Measurements from ENCODE around the gene FBXL12.
"Not testable (repeated sequence)": the region's sequence is repeated elsewhere in the genome, so short reads cannot be mapped to it uniquely, and the experiment has no call there.

The FBXL12 gene

GRCh38 chr19:9792206-9793070 is 26.4 kb downstream of the FBXL12 start:
- peak; percentile 73 to 90 for DNase-seq (ENCODE audit: low read depth in 2 of 2)

DNA sequence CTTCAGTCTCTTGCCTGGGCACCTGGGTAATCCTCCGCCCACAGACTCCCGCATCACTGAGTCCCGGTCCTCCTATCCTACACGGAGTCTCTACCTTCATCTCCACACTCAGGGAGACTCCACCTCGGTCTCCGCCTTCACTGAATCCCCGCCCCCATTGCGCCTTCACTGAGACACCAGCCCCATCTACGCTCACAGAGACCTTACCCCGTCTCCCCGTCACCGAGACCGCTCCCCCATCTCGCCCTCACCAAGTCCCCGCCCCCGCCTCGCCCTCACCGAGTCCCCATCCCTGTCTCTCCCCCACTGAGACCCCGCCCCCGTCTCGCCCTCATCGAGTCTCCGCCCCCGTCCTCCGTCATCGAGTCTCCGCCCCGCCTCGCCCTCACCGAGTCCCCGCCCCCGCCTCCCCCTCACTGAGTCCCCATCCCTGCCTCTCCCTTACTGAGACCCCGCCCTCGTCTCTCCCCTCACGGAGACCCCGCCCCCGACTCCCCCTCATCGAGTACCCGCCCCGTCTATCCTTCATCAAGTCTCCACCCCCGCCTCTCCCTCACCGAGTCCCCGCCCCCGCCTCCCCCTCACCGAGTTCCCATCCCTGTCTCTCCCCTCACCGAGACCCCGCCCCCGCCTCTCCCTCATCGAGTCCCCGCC is 27.2 kb downstream of the FBXL12 start:
- DNase-seq (ENCODE audit: low read depth in 2 of 2): peak; percentile 80 to 90

- not testable (repeated sequence) for DNase-seq (ENCODE audit: low read depth in 2 of 2)
These were observed 27.9 kb downstream of the FBXL12 start for GRCh38 chr19:9791073-9791367.

- DNase-seq (ENCODE audit: low read depth in 2 of 2): not testable (repeated sequence)
These were observed 29.3 kb downstream of the FBXL12 start for GRCh38 chr19:9789579-9789978.

DNA sequence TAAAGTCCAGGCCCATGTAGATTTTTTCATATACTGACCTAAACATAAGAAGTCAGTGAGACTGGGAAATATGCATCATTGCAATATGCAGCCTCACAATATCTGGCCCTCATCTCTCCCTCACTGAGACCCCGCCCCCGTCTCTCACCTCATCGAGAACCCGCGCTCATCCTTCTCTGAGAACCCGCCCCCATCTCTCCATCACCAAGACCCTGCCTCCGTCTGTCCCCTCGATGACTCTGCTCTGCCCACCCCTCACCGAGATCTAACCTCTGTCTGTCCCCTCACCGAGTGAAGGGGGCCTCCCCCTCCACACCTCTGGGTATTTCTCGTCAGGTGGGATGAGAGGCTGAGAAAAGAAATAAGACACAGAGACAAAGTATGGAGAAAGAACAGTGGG is 29.8 kb downstream of the FBXL12 start:
- DNase-seq (ENCODE audit: low read depth in 2 of 2): no peak

DNA sequence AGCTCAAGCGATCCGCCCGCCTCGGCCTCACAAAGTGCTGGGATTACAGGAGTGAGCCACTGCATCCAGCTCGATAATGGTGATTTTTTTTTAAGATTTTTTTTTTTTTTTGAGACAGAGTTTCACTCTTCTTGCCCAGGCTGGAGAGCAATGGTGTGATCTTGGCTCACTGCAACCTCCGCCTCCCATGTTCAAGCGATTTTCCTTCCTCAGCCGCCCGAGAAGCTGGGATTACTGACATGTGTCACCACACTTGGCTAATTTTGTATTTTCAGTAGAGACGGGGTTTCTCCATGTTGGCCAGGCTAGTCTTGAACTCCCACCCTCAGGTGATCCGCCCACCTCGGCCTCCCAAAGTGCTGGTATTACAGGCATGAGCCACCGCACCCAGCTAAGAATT is 30.3 kb downstream of the FBXL12 start:
- DNase-seq (ENCODE audit: low read depth in 2 of 2): not testable (repeated sequence)

GRCh38 chr19:9786819-9787218 is 32.1 kb downstream of the FBXL12 start:
- DNase-seq (ENCODE audit: low read depth in 2 of 2): no peak

GRCh38 chr19:9786342-9786741 is 32.5 kb downstream of the FBXL12 start:
- DNase-seq (ENCODE audit: low read depth in 2 of 2): no peak

GRCh38 chr19:9785367-9786331 is 33.2 kb downstream of the FBXL12 start:
- DNase-seq (ENCODE audit: low read depth in 2 of 2): peak; percentile 92 to 99

DNA sequence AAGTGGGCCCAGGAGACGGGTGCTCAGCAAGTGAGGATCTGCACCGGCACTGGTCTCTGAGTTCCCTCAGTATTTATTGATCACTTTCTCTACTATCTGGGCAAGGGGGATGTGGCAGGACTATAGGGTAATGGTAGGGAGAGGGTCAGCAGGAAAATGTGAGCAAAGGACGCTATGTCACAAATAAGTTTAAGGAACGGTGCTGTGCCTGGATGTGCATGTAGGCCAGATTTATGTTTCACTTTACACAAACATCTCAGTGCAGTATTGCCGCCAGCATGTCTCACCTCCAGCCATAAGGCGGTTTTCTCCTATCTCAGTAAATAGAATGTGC is 34.7 kb downstream of the FBXL12 start:
- not testable (repeated sequence) for DNase-seq (ENCODE audit: low read depth in 2 of 2)

- no peak for DNase-seq (ENCODE audit: low read depth in 2 of 2)
These were observed 36.5 kb downstream of the FBXL12 start for GRCh38 chr19:9782338-9782737.

GRCh38 chr19:9768175-9769112 is 50.4 kb downstream of the FBXL12 start, which contains the start of gene ZNF846:
Gene ZNF846, minus strand, starts transcription at chr19:9768738. Its CDS starts 3,788 bp downstream, at chr19:9764950.
- peak; percentile 87 to 91 for DNase-seq (ENCODE audit: low read depth in 2 of 2)

Data from stimulated activated CD4-positive, alpha-beta T cell treated with anti-CD3 and anti-CD28 coated beads, Interleukin-12 subunit alpha, Interleukin-12 subunit beta, amount 100 ng/mL, for 24 hours (primary cell).